Activated CD4-positive, alpha-beta T cell treated with anti-CD3 and anti-CD28 coated beads, Interleukin-2, amount 50 U/mL, for 4 hours (primary cell): ENCODE measurements around the gene ARPIN.
"Not testable (repeated sequence)": the region's sequence is repeated elsewhere in the genome, so short reads cannot be mapped to it uniquely, and the experiment has no call there.

ENCODE experiments used
- DNase-seq, 2 experiments: peaks; one replicate each; pipeline ENCODE4 v3.0.0-alpha.2; 2020

The ARPIN gene

DNA sequence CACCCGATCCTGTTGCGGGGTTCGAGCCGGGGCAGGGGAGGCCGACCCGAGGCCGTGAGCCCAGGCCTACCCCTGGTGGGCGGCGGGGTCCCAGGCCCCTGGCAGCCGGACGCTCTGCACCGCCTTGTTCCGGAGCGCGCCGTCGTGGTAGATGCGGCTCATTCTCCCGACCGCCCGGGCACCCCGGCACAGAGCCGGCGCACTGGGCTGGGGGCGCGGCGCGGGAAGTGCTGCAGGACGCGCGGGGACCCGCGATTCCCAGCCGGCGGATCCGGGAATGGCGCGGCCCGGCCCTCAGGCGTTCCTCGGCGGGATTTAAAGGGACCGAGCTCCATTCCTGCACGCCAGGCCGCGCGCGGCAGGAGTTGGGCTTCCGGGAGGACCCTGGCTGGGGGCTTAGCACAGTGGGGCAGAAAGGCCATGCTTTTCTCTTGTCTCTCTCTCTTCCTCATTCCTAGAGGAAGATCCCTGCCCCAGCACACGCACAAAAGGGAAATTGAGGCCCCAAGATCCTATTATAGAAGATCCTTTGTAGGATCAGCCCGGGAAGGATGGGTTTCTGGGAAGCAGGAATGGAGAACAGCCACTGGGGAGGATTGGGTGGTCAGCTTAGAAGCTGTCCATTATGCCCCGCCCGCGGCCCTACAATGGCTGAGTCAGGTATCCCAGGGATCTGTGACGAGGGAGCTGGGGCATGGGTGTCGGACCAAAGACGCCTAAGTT, at the start of gene ARPIN:
ARPIN (minus strand) TSS at position 279 of the 723 bp plus-strand sequence; CDS start at position 162, 117 bp downstream.
- no peak for DNase-seq

- no peak for DNase-seq
Observed at GRCh38 chr15:89958107-89958805, 45.5 kb upstream of the ARPIN start.

DNA sequence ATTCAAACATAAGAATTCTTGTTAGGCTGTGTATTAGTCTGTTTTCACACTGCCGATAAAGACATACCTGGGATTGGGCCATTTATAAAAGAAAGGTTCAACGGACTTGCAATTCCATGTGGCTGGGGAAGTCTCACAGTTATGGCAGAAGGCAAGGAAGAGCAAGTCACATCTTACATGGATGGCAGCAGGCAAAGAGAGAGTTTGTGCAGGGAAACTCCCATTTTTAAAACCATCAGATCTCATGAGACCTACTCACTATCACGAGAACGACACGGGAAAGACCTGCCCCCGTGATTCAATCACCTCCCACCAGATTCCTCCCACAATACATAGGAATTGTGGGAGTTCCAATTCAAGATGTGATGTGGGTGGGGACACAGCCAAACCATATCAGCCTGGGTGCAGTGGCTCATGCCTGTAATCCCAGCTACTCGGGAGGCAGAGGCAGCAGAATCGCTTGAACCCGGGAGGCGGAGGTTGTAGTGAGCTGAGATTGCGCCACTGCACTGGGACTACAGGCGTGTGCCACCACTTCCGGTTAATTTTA, 42.8 kb upstream of the ARPIN start:
- not testable (repeated sequence) for DNase-seq

DNA sequence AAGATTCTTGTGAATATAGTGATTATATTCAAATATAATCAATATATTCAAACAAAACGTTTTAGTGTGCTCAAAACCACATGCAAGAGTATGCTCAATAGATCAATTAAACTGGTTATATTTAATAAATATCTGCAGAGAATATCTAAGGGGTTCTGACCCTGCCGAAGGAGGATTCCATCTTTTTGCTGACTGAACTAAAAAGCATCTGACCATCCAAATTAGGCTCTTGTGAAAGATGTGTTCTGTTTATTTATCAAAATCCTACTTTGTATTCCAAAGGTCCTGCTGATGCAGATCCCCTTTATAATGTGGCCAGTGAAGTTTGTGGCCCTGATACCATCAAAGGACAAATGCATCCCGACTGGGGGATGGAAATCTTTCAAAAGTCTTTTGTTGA, 41.8 kb upstream of the ARPIN start:
- DNase-seq: no peak

DNA sequence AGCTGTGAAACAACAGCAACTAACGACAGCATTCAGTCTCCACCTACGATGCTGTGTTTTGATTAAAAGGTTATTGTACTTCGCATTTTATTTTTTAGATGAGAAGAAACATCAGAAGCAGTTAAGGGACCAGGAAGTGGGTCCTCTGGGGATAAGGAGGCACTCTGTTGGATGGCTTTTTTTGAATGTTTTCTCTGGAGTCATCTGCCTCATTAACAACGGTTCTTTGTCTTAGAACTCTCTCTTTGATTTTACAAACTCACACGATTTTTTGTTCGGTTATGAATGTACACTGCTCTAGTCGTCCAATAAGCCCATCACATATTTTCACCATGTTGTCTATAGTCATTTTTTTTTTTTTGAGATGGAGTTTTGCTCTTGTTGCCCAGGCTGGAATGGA, 36.0 kb upstream of the ARPIN start:
- no peak for DNase-seq

- DNase-seq: no peak
Observed at GRCh38 chr15:89947385-89947784, 34.6 kb upstream of the ARPIN start.

DNA sequence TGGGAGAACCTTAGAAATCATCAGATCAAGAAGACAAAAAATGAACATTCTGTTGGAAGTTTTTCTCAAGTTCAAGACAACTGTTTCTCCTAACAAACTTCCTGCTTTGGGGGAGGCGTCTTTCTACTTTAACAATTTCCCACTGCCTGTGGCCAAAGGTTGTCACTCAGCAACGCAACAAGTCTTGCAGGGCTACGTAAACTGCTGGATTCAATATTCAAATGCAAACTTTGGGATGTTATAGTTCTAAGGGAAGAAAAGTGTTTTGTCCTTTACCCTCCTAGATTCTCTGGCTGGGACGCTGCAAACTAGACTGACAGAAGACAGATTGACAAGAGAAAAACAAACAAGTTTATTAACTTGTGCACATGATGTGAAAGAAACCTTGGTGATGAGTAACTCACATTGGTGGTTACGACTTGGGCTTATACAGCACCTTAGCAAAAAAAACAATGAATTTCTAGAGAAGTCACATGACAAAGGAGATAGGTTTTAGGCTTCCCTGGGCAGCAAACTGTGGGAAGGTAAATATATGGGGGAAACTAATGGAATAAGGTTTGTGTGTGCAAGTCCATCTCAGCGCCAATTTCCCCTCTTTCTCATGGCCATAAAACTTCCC, 34.0 kb upstream of the ARPIN start:
- DNase-seq: no peak

GRCh38 chr15:89943721-89944120, 31.0 kb upstream of the ARPIN start:
- not testable (repeated sequence) for DNase-seq

GRCh38 chr15:89939910-89940309, 27.2 kb upstream of the ARPIN start:
- DNase-seq: no peak

- DNase-seq: not testable (repeated sequence)
Observed at GRCh38 chr15:89939377-89939776, 26.6 kb upstream of the ARPIN start.

GRCh38 chr15:89937365-89938350, 24.9 kb upstream of the ARPIN start:
- no peak for DNase-seq

DNA sequence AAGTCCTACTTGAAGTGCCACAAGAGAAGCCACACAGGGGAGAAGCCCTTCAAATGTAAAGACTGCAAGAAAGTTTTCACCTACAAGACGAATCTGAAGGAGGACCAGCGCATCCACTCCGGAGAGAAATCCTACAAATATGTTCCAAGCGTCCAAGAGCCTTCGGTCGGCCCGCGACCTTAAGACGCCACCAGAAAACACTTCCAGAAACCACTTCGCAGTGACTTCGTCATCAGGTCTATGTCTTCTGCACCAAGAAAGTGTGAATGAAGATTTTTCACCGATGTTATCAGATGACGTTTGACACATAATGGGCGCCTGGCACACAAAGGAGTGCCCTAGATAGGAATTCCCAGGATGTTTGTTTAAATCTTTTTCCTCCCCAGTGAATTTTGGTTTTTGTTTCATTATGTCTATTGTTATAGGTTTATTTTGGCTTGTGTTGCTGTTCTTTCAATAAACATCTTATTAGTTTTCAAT, 24.1 kb upstream of the ARPIN start:
- no peak for DNase-seq

DNA sequence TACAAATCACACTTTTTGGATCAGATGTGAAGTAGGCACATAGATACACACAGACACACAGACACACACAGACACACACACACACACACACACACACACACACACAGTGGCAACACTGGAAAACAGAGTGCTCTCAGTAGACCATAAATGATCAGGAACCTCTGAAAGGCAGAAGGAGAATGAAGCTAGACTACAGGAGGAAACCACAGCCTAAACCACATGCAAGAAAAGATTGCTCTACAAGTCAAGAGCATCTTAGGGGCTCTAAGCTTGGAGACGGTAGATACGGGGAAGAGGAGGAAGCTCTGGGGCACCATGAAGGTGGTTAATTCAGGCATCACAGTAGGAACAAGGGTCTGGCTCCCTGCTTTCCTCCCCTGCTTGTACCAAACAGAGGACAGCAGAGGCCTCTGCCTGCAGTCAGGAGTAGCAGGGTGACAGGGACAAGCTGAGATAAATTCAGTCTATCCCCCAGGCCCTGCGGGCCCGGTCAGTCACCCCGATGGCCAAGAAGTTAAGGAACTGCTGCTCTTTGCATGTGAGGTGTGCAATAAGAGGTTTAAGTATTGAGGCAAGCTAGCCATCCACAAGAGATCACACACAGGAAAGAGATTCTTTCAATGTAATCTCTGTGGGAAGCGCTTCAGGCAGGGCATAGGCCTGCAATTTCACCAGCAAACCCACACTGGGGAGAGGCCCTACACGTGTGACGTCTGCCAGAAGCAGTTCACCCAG, 23.5 kb upstream of the ARPIN start:
- no peak for DNase-seq

- no peak for DNase-seq
Observed at GRCh38 chr15:89932880-89933279, 20.1 kb upstream of the ARPIN start.

DNA sequence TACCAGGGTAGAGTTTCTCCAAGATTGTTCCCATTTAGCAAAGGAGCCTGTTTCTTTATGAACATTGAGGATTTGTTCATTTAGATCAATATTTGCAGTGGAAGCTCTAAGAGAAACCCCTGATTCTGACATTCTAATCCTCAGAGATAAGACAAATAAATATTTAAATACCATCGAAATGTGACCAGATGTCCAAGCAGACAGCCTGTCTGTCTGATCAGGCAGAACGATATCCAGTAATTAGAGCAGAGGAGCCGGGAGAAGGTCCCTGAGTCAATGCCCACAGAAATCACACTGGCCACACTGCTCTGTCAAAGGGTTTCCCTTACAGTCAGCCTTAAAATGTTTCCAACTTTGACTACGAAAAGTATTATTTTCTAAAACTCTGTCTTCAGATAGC, 15.7 kb upstream of the ARPIN start:
- no peak for DNase-seq

GRCh38 chr15:89926158-89926557, 13.4 kb upstream of the ARPIN start:
- DNase-seq: no peak

DNA sequence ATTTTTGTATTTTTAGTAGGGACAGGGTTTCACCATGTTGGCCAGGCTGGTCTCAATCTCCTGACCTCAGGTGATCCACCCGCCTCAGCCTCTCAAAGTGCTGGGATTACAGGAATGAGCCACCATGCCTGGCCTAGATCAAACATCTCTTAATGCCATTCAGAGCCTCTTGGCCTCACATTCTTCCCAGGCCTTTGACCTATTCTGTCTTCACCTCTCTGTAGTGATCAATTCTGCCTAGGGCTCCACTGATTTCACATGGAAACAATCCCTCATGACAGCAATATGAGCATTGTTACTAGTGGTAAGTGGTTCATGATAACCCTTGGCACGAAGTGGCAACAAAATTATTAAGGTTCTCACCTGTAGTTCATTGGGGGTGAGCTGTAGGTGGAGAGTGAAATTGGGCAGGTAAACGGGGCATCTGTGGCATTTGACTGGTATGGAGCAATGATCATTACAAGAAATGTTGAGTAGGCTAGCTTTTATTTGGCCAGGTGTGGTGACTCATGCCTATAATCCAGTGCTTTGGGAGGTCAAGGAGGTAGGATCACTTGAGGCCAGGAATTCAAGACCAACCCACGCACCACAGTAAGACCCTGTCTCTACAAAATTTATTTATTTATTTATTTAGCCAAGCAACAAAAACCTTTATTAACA, 4.8 kb upstream of the ARPIN start:
- no peak for DNase-seq

DNA sequence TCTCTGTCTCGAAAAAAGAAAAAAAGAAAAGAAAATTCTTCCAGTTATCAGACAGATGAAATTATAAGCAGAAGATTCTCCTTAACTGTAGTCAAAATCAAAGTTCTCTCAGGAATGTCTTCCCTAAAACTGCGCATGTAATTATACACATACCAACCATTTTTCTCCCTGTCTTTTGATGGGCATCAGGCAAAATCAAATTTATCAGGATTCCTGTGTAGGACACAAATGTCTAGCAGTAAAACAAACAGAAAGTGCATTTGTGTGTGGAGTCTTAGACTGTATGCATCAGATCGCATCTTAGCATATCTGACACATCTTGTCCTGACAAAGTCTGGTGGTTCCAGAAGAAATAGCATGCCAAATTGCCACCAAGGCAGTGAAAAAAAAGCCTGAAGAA, 3.9 kb upstream of the ARPIN start:
- DNase-seq: no peak

DNA sequence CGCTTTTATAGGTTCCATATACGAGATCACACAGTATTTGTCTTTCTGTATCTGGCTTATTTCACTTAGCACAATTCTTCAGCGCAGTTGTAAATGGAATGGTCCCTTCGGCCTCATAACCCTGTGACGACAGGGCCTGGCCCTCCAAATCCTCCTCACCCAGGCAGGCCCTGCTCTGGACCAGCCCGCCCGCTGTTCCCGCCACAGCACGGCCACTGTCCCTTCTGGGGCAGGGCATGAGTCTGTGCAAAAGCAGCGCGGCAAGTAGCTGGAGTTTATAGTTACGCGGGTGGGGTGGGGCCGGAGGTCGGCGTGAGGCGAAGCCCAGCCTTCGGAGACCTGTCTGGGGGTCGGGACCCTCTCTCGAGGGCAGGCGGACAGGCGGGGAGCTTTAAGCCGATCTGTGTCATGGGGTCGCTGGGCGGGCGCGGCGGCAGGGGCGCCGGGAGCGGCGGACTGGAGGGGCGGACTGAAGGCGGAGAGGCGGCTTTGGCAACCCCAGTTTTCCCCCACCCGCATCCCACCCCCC, 543 bp downstream of the ARPIN start:
- DNase-seq: no peak

GRCh38 chr15:89910891-89911626, 1.7 kb downstream of the ARPIN start:
- DNase-seq: no peak
